GM20000 (cell line): Measurements from ENCODE around the gene TSPAN19.

Experiments used
- DNase-seq: peaks from one replicate; pipeline ENCODE4 v3.0.0; 2012; ENCODE audit warnings: low spot score
- CTCF ChIP-seq: IDR thresholded peaks from 2 replicates; pipeline ENCODE4 v1.5.1; 2012; ENCODE audit warnings: mild to moderate bottlenecking, control low read depth; ENCODE audit errors: extremely low read depth, missing control alignments

TSPAN19 gene

DNA sequence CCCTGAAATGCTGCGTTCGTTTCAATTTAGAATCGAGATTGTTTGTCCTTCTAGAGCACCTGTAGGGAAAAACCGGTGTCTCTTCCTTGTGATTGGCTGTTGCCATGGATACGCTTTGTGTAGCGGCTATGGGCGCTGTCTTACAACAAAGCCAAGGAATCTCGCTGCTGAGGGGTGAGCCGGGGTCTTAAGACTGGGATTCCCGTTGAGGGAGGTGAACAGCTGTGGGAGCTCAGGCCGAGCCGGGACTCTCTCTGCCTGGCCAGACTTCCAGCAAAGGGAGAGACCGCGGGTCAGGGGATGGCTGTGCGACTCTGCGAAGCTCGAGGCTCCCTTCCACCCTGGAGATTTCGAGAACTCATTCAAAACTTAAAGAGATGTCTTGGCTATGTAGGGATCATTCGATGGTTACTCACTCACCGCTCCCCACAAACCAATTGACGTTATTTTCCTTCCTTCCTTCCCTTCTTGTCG, at the start of gene TSPAN19, which contains the start of gene LRRIQ1:
TSS of gene TSPAN19 (minus strand) at position 44 of the 474 bp plus-strand sequence. CDS start 6,331 bp downstream, outside the sequence.
TSS of gene LRRIQ1 (plus strand) at position 118 of the 474 bp plus-strand sequence. CDS start 1,826 bp downstream, outside the sequence.
- no peak for TF ChIP-seq CTCF
- peak; percentile 63 for DNase-seq

DNA sequence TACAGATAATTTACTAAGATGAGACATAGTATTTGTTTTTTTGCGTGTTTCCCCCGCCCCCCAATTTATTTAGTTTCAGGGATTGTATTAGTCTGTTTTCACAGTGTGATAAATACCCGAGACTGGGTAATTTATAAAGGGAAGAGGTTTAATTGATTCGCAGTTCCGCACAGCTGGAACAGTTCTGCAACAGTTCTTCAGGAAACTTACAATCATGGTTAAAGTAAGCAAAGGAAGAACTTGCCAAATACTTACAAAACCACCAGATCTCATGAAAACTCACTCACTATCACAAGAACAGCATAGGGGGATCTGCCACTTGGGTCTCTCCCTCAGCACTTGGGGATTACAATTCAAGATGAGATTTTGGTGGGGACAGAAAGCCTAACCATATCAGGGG, 49.0 kb upstream of the TSPAN19 start:
- TF ChIP-seq CTCF, result no peak
- DNase-seq, result no peak

- peak; percentile 14 for TF ChIP-seq CTCF
- peak; percentile 25 for DNase-seq
Measured at GRCh38 chr12:85076688-85077430, 40.8 kb upstream of the TSPAN19 start.

DNA sequence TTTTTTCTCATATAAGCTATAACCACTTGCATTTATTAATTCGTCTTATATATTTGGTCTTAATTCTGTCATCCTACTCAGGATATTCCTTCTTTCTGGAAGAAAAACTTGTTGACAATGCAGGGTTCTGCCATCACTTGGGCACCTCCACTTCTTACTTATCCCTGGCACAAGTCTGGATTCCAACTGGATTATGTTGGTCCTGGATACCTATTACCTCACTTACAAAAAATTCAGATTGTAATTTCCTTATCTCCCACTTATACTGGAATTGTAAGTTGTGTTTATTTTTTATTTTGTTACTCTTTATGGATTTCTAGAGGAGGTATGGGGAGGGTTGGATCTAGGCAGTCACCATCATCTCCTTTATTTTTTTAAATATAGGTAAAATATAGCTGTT, 36.7 kb upstream of the TSPAN19 start:
- no peak for DNase-seq
- no peak for TF ChIP-seq CTCF

GRCh38 chr12:85065837-85066482, 29.9 kb upstream of the TSPAN19 start:
- TF ChIP-seq CTCF, result no peak
- no peak for DNase-seq

- no peak for TF ChIP-seq CTCF
- DNase-seq, result no peak
Measured at GRCh38 chr12:85060916-85061315, 24.8 kb upstream of the TSPAN19 start.

DNA sequence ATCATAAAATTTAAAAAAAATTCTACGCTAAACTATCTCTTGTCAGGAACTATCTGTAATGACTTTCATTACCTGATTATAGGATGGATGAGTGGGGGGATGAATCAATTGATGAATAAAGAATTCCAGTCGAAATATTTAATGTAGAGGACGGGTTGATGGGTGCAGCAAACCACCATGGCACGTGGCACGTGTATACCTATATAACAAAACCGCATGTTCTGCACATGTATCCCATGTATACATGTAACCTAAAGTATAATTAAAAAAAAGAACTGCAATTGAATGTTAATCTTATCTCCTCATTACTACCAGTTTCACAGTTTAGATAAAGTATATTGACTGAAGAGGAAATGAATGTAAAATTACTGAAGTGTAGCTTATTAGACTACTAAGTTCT, 23.5 kb upstream of the TSPAN19 start:
- no peak for DNase-seq
- TF ChIP-seq CTCF, result no peak
